ENCODE measurements around the gene RPLP2.

The RPLP2 gene

GRCh38 chr11:824292-824880 is 14.6 kb downstream of the RPLP2 start:
- no peak overlapping the region for H3K4me3 ChIP-seq (ENCODE audit: low read depth, low read length)
- TF ChIP-seq, protein P1, sequence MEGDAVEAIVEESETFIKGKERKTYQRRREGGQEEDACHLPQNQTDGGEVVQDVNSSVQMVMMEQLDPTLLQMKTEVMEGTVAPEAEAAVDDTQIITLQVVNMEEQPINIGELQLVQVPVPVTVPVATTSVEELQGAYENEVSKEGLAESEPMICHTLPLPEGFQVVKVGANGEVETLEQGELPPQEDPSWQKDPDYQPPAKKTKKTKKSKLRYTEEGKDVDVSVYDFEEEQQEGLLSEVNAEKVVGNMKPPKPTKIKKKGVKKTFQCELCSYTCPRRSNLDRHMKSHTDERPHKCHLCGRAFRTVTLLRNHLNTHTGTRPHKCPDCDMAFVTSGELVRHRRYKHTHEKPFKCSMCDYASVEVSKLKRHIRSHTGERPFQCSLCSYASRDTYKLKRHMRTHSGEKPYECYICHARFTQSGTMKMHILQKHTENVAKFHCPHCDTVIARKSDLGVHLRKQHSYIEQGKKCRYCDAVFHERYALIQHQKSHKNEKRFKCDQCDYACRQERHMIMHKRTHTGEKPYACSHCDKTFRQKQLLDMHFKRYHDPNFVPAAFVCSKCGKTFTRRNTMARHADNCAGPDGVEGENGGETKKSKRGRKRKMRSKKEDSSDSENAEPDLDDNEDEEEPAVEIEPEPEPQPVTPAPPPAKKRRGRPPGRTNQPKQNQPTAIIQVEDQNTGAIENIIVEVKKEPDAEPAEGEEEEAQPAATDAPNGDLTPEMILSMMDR (IDR thresholded peaks at IDR 0.05; ENCODE audit: low read depth, low read length) = no peak

DNA sequence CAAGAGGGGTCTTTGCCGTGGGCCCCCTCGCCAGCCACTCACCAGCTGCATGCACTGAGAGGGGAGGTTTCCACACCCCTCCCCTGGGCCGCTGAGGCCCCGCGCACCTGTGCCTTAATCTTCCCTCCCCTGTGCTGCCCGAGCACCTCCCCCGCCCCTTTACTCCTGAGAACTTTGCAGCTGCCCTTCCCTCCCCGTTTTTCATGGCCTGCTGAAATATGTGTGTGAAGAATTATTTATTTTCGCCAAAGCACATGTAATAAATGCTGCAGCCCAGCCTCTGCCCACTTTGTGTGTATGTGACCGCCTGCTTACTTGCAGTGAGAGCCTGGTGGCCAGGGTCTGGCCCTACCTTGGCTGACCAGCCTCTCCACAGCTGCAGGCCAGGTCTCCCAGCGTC is 15.2 kb downstream of the RPLP2 start:
- H3K4me3 ChIP-seq (ENCODE audit: low read depth, low read length) = no peak overlapping the region
- TF ChIP-seq, protein P1 (IDR thresholded peaks at IDR 0.05; ENCODE audit: low read depth, low read length) = no peak

DNA sequence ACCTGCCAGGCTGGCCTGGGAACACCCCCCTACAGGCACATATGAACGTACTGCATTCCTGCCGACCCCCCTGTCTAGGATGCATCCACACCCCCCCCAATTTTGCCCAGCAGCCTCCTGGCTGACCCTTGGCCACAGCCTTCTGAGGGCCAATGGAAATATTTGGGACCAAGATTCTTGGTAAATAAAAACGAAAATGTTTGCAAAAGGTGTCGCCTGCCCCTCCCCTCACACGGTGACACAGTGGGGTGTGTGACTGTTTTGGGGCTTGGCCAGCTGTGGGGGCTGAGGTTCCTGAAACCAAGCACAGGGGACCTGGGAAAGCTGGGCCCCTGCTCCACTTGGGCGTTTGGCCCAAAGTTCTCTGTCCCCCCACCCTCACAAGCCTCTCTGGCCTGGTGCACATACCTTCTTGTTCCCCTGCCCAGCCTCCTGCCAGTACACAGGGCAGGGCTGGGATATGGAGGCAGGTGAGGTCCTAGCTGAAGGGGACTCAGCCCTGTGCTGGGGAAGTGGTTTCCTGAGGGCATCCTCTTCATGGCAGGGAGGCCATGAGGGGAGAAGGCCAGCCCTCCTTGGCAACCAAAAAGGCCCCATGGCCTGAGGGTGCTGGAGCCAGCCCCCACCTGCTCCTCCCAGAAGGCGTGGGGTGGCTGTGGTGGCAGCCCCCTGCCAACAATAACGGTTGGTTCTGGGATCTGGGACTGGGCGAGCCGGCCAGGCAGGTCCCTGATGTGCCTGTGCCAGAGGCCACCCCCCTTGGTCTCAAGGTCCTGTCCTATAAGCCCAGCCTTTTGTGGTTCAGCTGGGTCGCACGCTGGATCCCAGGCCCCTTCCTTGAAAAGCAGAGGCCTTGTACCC is 15.8 kb downstream of the RPLP2 start:
- TF ChIP-seq, protein P1 (IDR thresholded peaks at IDR 0.05; ENCODE audit: low read depth, low read length) = no peak
- no peak overlapping the region for H3K4me3 ChIP-seq (ENCODE audit: low read depth, low read length)

GRCh38 chr11:826227-826621 is 16.5 kb downstream of the RPLP2 start:
- H3K4me3 ChIP-seq (ENCODE audit: low read depth, low read length) = no peak overlapping the region
- TF ChIP-seq, protein P1 (IDR thresholded peaks at IDR 0.05; ENCODE audit: low read depth, low read length) = no peak

DNA sequence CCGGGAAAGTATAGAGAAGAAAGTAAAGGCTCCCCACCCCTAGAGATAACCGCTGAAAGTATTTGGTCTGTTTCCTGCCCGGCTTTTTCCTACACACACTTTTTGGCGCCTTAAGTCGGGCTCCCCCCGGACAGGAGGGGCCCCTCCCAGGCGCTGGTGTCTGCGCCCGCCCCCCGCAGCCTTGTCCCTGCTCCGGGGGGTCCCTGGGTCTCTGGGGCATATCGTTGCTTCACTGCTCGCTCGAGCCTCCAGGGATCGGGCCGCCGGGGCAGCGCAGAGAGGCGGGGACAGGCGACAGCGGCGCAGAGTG is 17.0 kb downstream of the RPLP2 start:
- H3K4me3 ChIP-seq (ENCODE audit: low read depth, low read length) = no peak overlapping the region
- TF ChIP-seq, protein P1 (IDR thresholded peaks at IDR 0.05; ENCODE audit: low read depth, low read length) = no peak

- TF ChIP-seq, protein P1 (IDR thresholded peaks at IDR 0.05; ENCODE audit: low read depth, low read length) = no peak
- no peak overlapping the region for H3K4me3 ChIP-seq (ENCODE audit: low read depth, low read length)
These were observed 17.6 kb downstream of the RPLP2 start for GRCh38 chr11:827146-827896.

DNA sequence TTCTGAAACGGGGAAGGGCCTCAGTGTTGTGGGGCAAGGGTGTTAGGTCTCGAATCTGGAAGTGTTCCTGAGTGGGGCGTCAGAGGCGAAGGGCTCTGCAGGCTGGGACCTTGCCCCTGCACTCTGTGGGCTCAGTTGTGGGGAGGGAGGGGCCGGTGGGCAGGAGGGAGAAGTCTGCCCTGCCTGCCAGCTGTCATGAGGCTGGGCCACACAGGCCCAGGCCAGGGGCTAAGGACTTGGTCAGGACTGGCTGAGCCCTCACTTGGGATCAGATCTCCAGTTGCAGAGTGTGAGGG is 18.1 kb downstream of the RPLP2 start, which contains the start of gene CRACR2B:
CRACR2B (plus strand) TSS at position 23 of the 296 bp plus-strand sequence. CDS start 689 bp downstream, outside the sequence.
- H3K4me3 ChIP-seq (ENCODE audit: low read depth, low read length) = no peak within 1 kb of the TSS
- TF ChIP-seq, protein P1 (IDR thresholded peaks at IDR 0.05; ENCODE audit: low read depth, low read length) = no peak

Data from WI38 (cell line).